K562 (cell line): ENCODE measurements around the gene ZNF48. TPM values are rescaled to one million over a fixed set of nuclear protein-coding genes. Genes with fewer than 3 reads are reported as not detected.
A peak's percentile ranks its signal among the peaks of the same experiment; 100 is the strongest.

ENCODE experiments used
- ARID2 ChIP-seq: fragments of 450-650 bp; IDR thresholded peaks from 2 replicates; pipeline ENCODE4 v1.6.1; 2017; ENCODE audit warnings: antibody characterized with exemption, mild to moderate bottlenecking
- ELF4 ChIP-seq: fragments of 450-650 bp; formaldehyde crosslinking; IDR thresholded peaks from 2 replicates; pipeline ENCODE4 v1.4.0; 2022; ENCODE audit warnings: missing genetic modification characterization
- ESRRA ChIP-seq: fragments of 450-650 bp; IDR thresholded peaks from 2 replicates; pipeline ENCODE4 v1.6.1; 2014; ENCODE audit warnings: low read depth, mild to moderate bottlenecking, moderate library complexity, borderline replicate concordance
- ETV1 ChIP-seq: fragments of 450-650 bp; conservative IDR thresholded peaks from 2 replicates; pipeline ENCODE4 v1.6.1; 2016; ENCODE audit warnings: missing genetic modification characterization, control low read depth, low read depth, missing compliant biosample characterization
- HDAC8 ChIP-seq: fragments of 450-650 bp; IDR thresholded peaks from 2 replicates; pipeline ENCODE4 v1.6.1; 2016; ENCODE audit warnings: mild to moderate bottlenecking, missing genetic modification characterization, moderate library complexity, missing compliant biosample characterization
- HLTF ChIP-seq: fragments of 450-650 bp; IDR thresholded peaks from 2 replicates; pipeline ENCODE4 v1.6.1; 2016
- HMG20A ChIP-seq: fragments of 450-650 bp; formaldehyde crosslinking; conservative IDR thresholded peaks from 2 replicates; pipeline ENCODE4 v1.4.0; 2020; ENCODE audit warnings: mild to moderate bottlenecking, mixed read lengths
- HMG20B ChIP-seq: fragments of 250-450 bp; sonication (Bioruptor Pico); IDR thresholded peaks from 2 replicates; pipeline ENCODE4 v1.5.0; 2021; ENCODE audit warnings: mild to moderate bottlenecking
- HNRNPK ChIP-seq: fragments of 200-400 bp; formaldehyde crosslinking; IDR thresholded peaks from one replicate; pipeline ENCODE4 v1.6.1; 2018; ENCODE audit warnings: mild to moderate bottlenecking, low read depth, low read length; ENCODE audit not compliant: poor library complexity, severe bottlenecking
- KLF13 ChIP-seq: fragments of 450-650 bp; IDR thresholded peaks from 2 replicates; pipeline ENCODE4 v1.6.1; 2016; ENCODE audit warnings: missing genetic modification characterization, low read depth, mild to moderate bottlenecking, missing compliant biosample characterization, moderate library complexity, borderline replicate concordance
- KLF16 ChIP-seq: IDR thresholded peaks from 2 replicates; pipeline ENCODE4 v1.6.1; 2016; ENCODE audit warnings: antibody characterized with exemption
- MAFG ChIP-seq: fragments of 450-650 bp; conservative IDR thresholded peaks from 2 replicates; pipeline ENCODE4 v1.6.1; 2016; ENCODE audit warnings: missing genetic modification characterization, missing compliant biosample characterization
- NEUROD1 ChIP-seq: fragments of 150-350 bp; IDR thresholded peaks from 2 replicates; pipeline ENCODE4 v1.6.1; 2014; ENCODE audit warnings: borderline replicate concordance, low read length, low read depth; ENCODE audit not compliant: partially characterized antibody
- NR2C1 ChIP-seq, 2 experiments: fragments of 450-650 bp; IDR thresholded peaks; 2 replicates each; pipeline ENCODE4 v1.6.1; 2017; ENCODE audit warnings: mild to moderate bottlenecking in 2 of 2, antibody characterized with exemption in 1 of 2, inconsistent platforms in 1 of 2, missing compliant biosample characterization in 1 of 2, missing genetic modification characterization in 1 of 2
- NR4A1 ChIP-seq, 2 experiments: fragments of 250-450 bp in 1 of 2; fragments of 450-650 bp in 1 of 2; sonication (Bioruptor Pico) in 1 of 2; IDR thresholded peaks; 2 replicates each; pipeline versions ENCODE4 v1.4.0 to v1.6.1; 2016 to 2020; ENCODE audit warnings: mild to moderate bottlenecking in 2 of 2, missing compliant biosample characterization in 1 of 2, missing genetic modification characterization in 1 of 2, moderate library complexity in 1 of 2
- RBM15 ChIP-seq: fragments of 200-400 bp; formaldehyde crosslinking; IDR thresholded peaks from 2 replicates; pipeline ENCODE4 v1.6.1; 2018; ENCODE audit warnings: mild to moderate bottlenecking, low read length, moderate library complexity; ENCODE audit not compliant: insufficient read depth
- TSC22D4 ChIP-seq: fragments of 450-650 bp; IDR thresholded peaks from 2 replicates; pipeline ENCODE4 v1.6.1; 2016; ENCODE audit warnings: missing genetic modification characterization, missing biosample characterization, control low read depth
- ZBTB11 ChIP-seq, 3 experiments: fragments of 200-800 bp in 1 of 3; fragments of 250-450 bp in 1 of 3; fragments of 450-650 bp in 1 of 3; sonication (Bioruptor Pico) in 1 of 3; sonication (Bioruptor generic) in 1 of 3; formaldehyde crosslinking in 1 of 3; IDR thresholded peaks; 2 replicates each; pipeline versions ENCODE4 v1.6.1 to v1.8.0; 2016 to 2022; ENCODE audit warnings: mild to moderate bottlenecking in 2 of 3, missing genetic modification characterization in 2 of 3, missing compliant biosample characterization in 1 of 3, moderate library complexity in 1 of 3
- ZNF146 ChIP-seq: IDR thresholded peaks from one replicate; pipeline ENCODE4 v1.6.1; 2018; ENCODE audit warnings: missing compliant biosample characterization; ENCODE audit not compliant: unreplicated experiment
- ZNF445 ChIP-seq: fragments of 250-450 bp; sonication (Bioruptor Pico); IDR thresholded peaks from 2 replicates; pipeline ENCODE4 v1.4.0; 2020; ENCODE audit warnings: low read depth, mild to moderate bottlenecking, moderate library complexity
- ZNF507 ChIP-seq: conservative IDR thresholded peaks from 2 replicates; pipeline ENCODE4 v1.6.1; 2017; ENCODE audit warnings: missing genetic modification characterization, missing compliant biosample characterization
- ZNF707 ChIP-seq: fragments of 250-450 bp; sonication (Bioruptor Pico); conservative IDR thresholded peaks from 2 replicates; pipeline ENCODE4 v1.8.0; 2022; ENCODE audit warnings: inconsistent platforms, mild to moderate bottlenecking, moderate library complexity
- polyA plus RNA-seq, 8 experiments: library from polyadenylated mRNA; depleted of rRNA in 4 of 8; stranded (reverse) in 5 of 8; unstranded in 3 of 8; fragments of >200 nt; fragmentation: Nextera tagmentation in 2 of 8; fragmentation: Illumina TruSeq in 1 of 8; extraction: Ambion mirVana in 2 of 8; extraction: Trizol in 1 of 8; gene quantifications; 2 replicates each; pipeline versions ENCODE4 v1.2.1 to v1.2.3, GENCODE V29; 2011 to 2014; ENCODE audit warnings: inconsistent platforms in 1 of 8, missing spikeins in 1 of 8
- total RNA-seq, 7 experiments: library from RNA; depleted of rRNA in 6 of 7; stranded (reverse); fragments of >200 nt in 6 of 7; fragmentation: Illumina TruSeq in 2 of 7; extraction: Trizol in 2 of 7; gene quantifications; 2 replicates each; pipeline versions ENCODE4 v1.2.1 to v1.2.3, GENCODE V29; 2011 to 2021; ENCODE audit warnings: low replicate concordance in 1 of 7
- TF ChIP-seq, protein P1 (sequence below): fragments of 450-650 bp; IDR thresholded peaks from 2 replicates; pipeline ENCODE4 v1.6.1; 2016; ENCODE audit warnings: antibody characterized with exemption

The ZNF48 gene
- total and polyA plus RNA-seq, 9 of the 15 experiments (the other 6 are each of a cell fraction or from before 2014, with no cell fraction given), result 0.38 to 11.6 (median 4.7) TPM

- TF ChIP-seq ELF4 (CRISPR knock-in tag), result no peak; the same call in 1 of the 2 replicates
- no peak for TF ChIP-seq RBM15
- TF ChIP-seq KLF13 (tag), result no peak
- TF ChIP-seq ZNF445 (CRISPR knock-in tag), result no peak
- TF ChIP-seq HMG20A (CRISPR knock-in tag), result no peak
- no peak for TF ChIP-seq HMG20B (CRISPR knock-in tag)
- TF ChIP-seq HNRNPK, result no peak
- no peak for TF ChIP-seq ZNF507 (tag)
- peak; percentile 55; the same call in 1 of the 2 replicates for TF ChIP-seq ESRRA
- TF ChIP-seq MAFG (tag), result no peak
- no peak for TF ChIP-seq HDAC8 (tag)
- peak; percentile 45; the same call in 1 of the 2 replicates for TF ChIP-seq NR2C1 (IDR thresholded peaks at IDR 0.05)
- TF ChIP-seq NR2C1 (tag; IDR thresholded peaks at IDR 0.05), result peak; percentile 66
- TF ChIP-seq ETV1 (tag), result peak; percentile 72
- TF ChIP-seq NEUROD1, result peak; percentile 89
- TF ChIP-seq KLF16, result no peak
- TF ChIP-seq ARID2, result no peak
- no peak for TF ChIP-seq NR4A1 (CRISPR knock-in tag; IDR thresholded peaks at IDR 0.05)
- peak; percentile 62; the same call in 1 of the 2 replicates for TF ChIP-seq NR4A1 (tag; IDR thresholded peaks at IDR 0.05)
- TF ChIP-seq ZBTB11 (CRISPR knock-in tag; IDR thresholded peaks at IDR 0.05), result peak in 1 of 3 experiments; percentile 67; a peak in 2 of 6 replicates
- TF ChIP-seq HLTF, result no peak
- TF ChIP-seq ZNF146, result no peak
- TF ChIP-seq ZNF707 (CRISPR knock-in tag), result no peak
- no peak for TF ChIP-seq TSC22D4 (tag)
- TF ChIP-seq, protein P1, sequence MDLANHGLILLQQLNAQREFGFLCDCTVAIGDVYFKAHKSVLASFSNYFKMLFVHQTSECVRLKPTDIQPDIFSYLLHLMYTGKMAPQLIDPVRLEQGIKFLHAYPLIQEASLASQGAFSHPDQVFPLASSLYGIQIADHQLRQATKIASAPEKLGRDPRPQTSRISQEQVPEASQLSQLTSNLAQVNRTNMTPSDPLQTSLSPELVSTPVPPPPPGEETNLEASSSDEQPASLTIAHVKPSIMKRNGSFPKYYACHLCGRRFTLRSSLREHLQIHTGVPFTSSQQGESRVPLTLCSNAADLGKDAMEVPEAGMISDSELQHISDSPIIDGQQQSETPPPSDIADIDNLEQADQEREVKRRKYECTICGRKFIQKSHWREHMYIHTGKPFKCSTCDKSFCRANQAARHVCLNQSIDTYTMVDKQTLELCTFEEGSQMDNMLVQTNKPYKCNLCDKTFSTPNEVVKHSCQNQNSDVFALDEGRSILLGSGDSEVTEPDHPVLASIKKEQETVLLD, result no peak; the same call in 1 of the 2 replicates
These were observed 50.4 kb downstream of the ZNF48 start, which contains the start of gene SEPHS2 (continued) for GRCh38 chr16:30445408-30446202.
